Omental fat pad (tissue), 4 donors: ENCODE results near the gene MRGPRD. TPM values are rescaled to one million over a fixed set of nuclear protein-coding genes. Genes with fewer than 3 reads are reported as not detected.

Source experiments
- ATAC-seq: fragments of 150-250 bp; one replicate; pipeline ENCODE4 v1.9.1; 2016; ENCODE audit warnings: mild to moderate bottlenecking, moderate library complexity; ENCODE audit not compliant: low FRiP score
- DNase-seq: peaks from one replicate; pipeline ENCODE4 v3.0.0-alpha.2; 2019; ENCODE audit warnings: low spot score
- total RNA-seq, 4 donors: library from RNA; depleted of rRNA; stranded (reverse); fragments of >200 nt; gene quantifications; one replicate each; pipeline ENCODE4 v1.1.0, GENCODE V29; 2016
- TF ChIP-seq, protein P1 (sequence below), 3 donors: fragments of 450-650 bp; IDR thresholded peaks; one replicate each; pipeline ENCODE4 v1.5.1; 2016 to 2017; ENCODE audit warnings: antibody characterized with exemption in 3 of 3, mild to moderate bottlenecking in 3 of 3, moderate library complexity in 2 of 3

The MRGPRD gene
- total RNA-seq, 4 donors from 2014 or later = not detected

DNA sequence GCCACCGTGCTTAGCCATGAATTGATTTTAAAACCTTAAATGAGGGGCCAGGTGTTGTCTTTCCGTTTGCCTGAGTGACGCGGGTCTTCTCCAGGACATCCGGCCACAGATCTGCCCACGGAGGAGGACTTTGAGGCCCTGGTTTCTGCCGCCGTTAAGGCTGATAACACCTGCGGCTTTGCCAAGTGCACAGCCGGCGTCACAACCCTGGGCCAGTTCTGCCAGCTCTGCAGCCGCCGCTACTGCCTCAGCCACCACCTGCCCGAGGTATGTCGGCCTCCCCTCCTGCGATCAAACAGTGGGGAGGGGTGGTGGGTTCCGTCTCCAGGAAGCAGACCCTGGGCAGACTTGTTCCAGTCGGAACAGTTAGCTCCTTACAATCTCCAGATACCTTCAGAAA is 42.7 kb downstream of the MRGPRD start:
- ATAC-seq (no peak), DNase-seq (no peak)
- TF ChIP-seq, protein P1, sequence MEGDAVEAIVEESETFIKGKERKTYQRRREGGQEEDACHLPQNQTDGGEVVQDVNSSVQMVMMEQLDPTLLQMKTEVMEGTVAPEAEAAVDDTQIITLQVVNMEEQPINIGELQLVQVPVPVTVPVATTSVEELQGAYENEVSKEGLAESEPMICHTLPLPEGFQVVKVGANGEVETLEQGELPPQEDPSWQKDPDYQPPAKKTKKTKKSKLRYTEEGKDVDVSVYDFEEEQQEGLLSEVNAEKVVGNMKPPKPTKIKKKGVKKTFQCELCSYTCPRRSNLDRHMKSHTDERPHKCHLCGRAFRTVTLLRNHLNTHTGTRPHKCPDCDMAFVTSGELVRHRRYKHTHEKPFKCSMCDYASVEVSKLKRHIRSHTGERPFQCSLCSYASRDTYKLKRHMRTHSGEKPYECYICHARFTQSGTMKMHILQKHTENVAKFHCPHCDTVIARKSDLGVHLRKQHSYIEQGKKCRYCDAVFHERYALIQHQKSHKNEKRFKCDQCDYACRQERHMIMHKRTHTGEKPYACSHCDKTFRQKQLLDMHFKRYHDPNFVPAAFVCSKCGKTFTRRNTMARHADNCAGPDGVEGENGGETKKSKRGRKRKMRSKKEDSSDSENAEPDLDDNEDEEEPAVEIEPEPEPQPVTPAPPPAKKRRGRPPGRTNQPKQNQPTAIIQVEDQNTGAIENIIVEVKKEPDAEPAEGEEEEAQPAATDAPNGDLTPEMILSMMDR (IDR thresholded peaks at IDR 0.05) = no peak

DNA sequence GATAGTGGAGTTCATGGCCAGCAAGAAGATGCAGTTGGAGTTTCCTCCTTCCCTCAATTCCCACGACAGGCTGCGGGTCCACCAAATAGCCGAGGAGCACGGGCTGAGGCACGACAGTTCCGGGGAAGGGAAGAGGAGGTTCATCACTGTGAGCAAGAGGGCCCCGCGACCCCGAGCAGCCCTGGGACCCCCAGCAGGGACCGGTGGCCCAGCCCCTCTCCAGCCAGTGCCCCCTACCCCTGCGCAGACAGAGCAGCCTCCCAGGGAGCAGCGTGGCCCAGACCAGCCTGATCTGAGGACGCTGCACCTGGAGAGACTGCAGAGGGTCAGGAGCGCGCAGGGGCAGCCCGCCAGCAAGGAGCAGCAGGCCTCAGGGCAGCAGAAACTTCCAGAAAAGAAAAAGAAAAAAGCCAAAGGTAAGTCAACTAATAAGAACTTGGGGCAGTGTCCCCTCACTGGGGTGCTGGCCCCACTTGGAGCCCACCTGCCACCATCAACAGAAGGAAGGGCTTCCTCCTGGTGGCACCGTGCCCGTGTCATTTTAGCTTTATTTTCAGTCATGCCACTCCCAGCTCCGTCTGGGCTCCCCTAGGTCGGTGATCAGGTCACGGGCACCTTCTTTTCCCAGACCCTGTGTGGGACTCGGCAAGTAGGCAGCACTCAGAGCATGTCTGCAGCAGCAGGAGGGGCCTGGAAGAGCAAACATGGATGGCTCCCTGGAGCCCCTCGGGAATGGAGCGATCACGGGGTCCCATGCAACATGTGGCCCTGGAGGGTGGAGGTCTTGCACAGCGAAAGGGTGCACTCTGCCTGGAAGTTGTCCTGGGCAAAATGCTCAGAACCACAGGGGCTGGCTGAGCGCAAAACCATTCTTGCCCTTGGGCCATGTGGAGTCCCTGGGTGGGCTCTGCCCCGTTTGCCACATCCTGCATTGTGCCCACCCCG is 43.8 kb downstream of the MRGPRD start:
- DNase-seq (no peak), ATAC-seq (no peak)
- TF ChIP-seq, protein P1 (IDR thresholded peaks at IDR 0.05) = no peak

DNA sequence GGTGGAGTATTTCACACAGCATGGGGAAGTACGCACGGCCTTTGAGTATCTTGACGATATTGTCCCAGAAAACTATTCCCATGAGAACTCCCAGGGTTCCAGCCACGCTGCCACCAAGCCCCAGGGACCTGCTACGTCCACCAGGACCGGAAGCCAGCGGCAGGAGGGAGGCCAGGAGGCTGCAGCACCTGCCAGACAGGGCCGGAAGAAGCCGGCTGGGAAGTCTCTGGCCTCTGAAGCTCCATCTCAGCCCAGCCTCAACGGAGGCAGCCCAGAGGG is 44.5 kb downstream of the MRGPRD start:
- DNase-seq (no peak), ATAC-seq (no peak)
- TF ChIP-seq, protein P1 (IDR thresholded peaks at IDR 0.05) = no peak

DNA sequence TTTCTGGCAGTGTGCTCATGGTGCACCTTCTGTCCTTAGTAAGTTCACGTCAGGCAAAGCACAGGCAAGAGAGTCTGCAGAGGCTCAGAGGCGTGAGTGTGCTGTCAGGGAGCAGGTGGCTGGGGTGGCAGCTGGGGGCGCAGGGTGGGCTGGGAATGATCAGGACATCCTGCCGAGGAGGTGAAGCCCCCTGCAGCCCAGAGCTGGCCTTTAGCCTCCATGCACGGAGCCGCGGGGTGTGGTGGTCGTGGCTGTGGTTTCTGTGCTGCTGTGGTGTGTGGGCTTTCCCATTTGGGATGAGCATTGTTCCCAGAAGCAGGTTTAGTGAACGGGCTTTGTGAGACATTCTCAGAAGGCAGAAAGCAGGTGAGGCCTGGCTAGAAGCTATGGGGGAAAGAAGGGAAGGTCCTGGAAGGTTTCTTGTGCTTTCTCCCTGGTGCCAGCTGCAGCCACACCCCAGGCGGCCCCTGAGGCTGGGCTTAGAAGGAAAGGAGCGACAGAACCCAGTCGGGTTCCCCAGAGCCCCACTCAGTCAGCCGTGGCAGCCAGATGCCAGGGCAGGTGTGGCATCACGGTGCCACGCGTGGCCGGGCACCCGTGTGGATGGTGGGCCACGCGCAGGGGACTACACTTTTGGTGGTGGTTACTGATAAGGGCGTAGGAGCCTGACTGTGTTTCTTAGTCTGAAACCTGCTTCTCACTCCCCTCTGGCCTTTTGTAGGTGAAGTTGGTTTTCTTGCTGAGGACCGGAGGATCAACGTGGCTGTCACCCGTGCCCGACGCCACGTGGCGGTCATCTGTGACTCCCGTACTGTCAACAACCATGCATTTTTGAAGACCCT is 45.0 kb downstream of the MRGPRD start:
- TF ChIP-seq, protein P1 (IDR thresholded peaks at IDR 0.05) = no peak
- ATAC-seq (no peak), DNase-seq (no peak)

DNA sequence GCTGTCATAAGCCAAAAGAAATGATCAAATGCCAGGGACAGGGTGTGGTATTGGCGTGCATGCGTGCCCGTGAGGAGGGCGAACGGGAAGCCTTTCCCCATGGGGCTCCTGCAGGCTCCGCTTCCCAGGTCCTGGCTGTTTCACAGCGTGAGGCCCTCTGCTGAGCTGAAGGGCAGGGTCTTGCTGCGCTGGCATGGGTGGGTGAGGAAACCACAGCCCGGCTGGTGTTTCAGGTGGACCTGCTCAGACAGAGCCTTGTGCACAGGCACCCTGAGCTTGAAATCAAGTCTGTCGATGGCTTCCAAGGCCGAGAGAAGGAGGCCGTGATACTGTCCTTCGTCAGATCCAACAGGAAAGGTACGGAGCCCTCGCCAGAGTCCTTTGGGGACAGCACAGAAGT is 45.7 kb downstream of the MRGPRD start:
- DNase-seq (no peak), ATAC-seq (no peak)
- TF ChIP-seq, protein P1 (IDR thresholded peaks at IDR 0.05) = no peak

DNA sequence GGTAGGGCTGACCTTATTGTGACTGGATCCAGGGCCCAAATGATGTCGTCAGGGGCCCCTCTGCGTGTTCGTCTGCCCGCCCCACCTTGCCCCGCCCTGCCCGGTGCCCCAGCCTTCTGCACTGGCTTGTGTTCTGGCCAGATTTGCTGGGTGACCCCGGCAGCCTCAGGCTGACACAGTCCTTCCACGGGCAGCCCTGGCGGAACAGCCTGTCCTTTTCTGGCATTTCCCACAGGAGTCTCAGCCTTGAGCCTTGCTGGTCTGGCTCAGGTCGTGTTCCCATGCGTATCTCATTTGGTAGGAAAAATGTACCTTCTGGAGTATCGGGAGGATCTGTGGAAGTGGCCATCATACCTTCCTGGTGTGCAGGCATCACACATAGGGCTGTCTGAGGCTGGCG is 46.1 kb downstream of the MRGPRD start:
- ATAC-seq (no peak), DNase-seq (no peak)
- TF ChIP-seq, protein P1 (IDR thresholded peaks at IDR 0.05) = no peak
